Heart left ventricle (tissue), 13 donors: ENCODE measurements around the gene LOXL3.

ENCODE experiments used
- CTCF ChIP-seq, 12 donors: fragments of 200-600 bp; sonication (generic) in 4 of 12; IDR thresholded peaks; one replicate each; pipeline versions ENCODE4 v1.5.0 to v1.8.0; 2018 to 2022; ENCODE audit warnings: antibody characterized with exemption in 12 of 12, mild to moderate bottlenecking in 5 of 12
- POLR2A ChIP-seq, 2 donors: fragments of 450-650 bp; IDR thresholded peaks; one replicate each; pipeline ENCODE4 v1.6.1; 2017; ENCODE audit warnings: antibody characterized with exemption in 2 of 2, mild to moderate bottlenecking in 2 of 2, moderate library complexity in 2 of 2
- donor health status: ischemic (EF 13 %, LVEDD 7.1; RV severe dilation, severe dysfunction).
- donor health status: DM: no; HTN: yes; CAD: no.
- donor health status: DM: no; HTN: no; CAD: no.
- donor health status: ischemic (EF 25% LVEDD 6.9; RV normal size, moderate dysfunction).
- donor health status: ischemic (EF 25% LVEDD 5.7; RV mildly dilated, moderate dysfunction).
- donor health status: ischemic (EF 35%, LVEDD 5.7; RV mildly dilated, moderate dysfunction).
- donor health status: nonischemic (EF 11% LVEDD 7.7; RV severe dilation, severe dysfunction).
- donor health status: DM: yes; HTN: yes; CAD: no.
- donor health status: PGD.
- donor health status: ischemic (EF 29% LVEDD 5.4; RV normal size, mild dysfunction).
- donor health status: nonischemic (EF 23%, LVEDD 6.1; RV moderate dilation, normal function).

GRCh38 chr2:74507926-74508520, 45.7 kb downstream of the LOXL3 start:
- TF ChIP-seq CTCF (IDR thresholded peaks at IDR 0.05) (no peak), POLR2A (IDR thresholded peaks at IDR 0.05) (no peak)
